ENCODE results near the gene ARHGEF4. TPM values are rescaled to one million over a fixed set of nuclear protein-coding genes. Genes with fewer than 3 reads are reported as not detected.

ARHGEF4 gene
- polyA plus RNA-seq, 3 donors: 0.05 TPM; not detected in 2

- Mint-ChIP-seq H3K9me3 (no peaks in the 10 kb centered on the region), H3K27ac (peak overlapping the region in 1 of 7 donors; percentile 2), H3K36me3 (no peaks in the 10 kb centered on the region), H3K4me1 (no peaks in the 10 kb centered on the region), H3K27me3 (ENCODE audit: low read depth in 3 of 3) (peaks cover 35 to 50% (median 45%) of the 10 kb centered on the region in 3 donors), H3K4me3 (peak overlapping the region in 1 of 2 donors; percentile 6)
- H2AFZ ChIP-seq (ENCODE audit: insufficient read depth, low read depth, low read length, poor library complexity, severe bottlenecking): no peak overlapping the region
- intact Hi-C loops (cut with micrococcal nuclease): no loop called here
- H3K9ac ChIP-seq (ENCODE audit: insufficient read depth, low read length, poor library complexity, severe bottlenecking): no peak overlapping the region
- H3K27ac ChIP-seq (ENCODE audit: low read depth in 1 of 2, low read length in 2 of 2): no peak overlapping the region
- H3K27me3 ChIP-seq (ENCODE audit: control insufficient read depth in 2 of 2, insufficient read depth in 2 of 2, low read length in 2 of 2): peaks cover 14 to 33% of the 10 kb centered on the region in 2 donors
- no peaks in the 10 kb centered on the region for H3K36me3 ChIP-seq (replicated peaks in 1 of 2; ENCODE audit: control insufficient read depth in 1 of 2, insufficient read depth in 2 of 2, low read length in 2 of 2)
- WGBS (ENCODE audit: insufficient coverage): 56% methylated on average over 10 of the region's 28 CpGs
- H3K4me3 ChIP-seq (replicated peaks in 1 of 3; ENCODE audit: low read depth in 2 of 3, low read length in 3 of 3): no peak overlapping the region
- H3K4me2 ChIP-seq (replicated peaks; ENCODE audit: extremely low read depth, low read length, poor library complexity, severe bottlenecking): no peak overlapping the region
- no peaks in the 10 kb centered on the region for H3K9me3 ChIP-seq (replicated peaks in 1 of 2; ENCODE audit: control insufficient read depth in 1 of 2, insufficient read depth in 1 of 2, low read length in 2 of 2)
- DNase-seq: no peak
- H3K4me1 ChIP-seq (ENCODE audit: control insufficient read depth in 1 of 2, insufficient read depth in 2 of 2, low read length in 2 of 2): no peaks in the 10 kb centered on the region
- no peaks in the 10 kb centered on the region for H4K20me1 ChIP-seq (ENCODE audit: insufficient read depth, low read length)
- TF ChIP-seq, protein P1, sequence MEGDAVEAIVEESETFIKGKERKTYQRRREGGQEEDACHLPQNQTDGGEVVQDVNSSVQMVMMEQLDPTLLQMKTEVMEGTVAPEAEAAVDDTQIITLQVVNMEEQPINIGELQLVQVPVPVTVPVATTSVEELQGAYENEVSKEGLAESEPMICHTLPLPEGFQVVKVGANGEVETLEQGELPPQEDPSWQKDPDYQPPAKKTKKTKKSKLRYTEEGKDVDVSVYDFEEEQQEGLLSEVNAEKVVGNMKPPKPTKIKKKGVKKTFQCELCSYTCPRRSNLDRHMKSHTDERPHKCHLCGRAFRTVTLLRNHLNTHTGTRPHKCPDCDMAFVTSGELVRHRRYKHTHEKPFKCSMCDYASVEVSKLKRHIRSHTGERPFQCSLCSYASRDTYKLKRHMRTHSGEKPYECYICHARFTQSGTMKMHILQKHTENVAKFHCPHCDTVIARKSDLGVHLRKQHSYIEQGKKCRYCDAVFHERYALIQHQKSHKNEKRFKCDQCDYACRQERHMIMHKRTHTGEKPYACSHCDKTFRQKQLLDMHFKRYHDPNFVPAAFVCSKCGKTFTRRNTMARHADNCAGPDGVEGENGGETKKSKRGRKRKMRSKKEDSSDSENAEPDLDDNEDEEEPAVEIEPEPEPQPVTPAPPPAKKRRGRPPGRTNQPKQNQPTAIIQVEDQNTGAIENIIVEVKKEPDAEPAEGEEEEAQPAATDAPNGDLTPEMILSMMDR (IDR thresholded peaks at IDR 0.05): no peak
- H3K79me2 ChIP-seq (ENCODE audit: insufficient read depth, low read length): no peaks in the 10 kb centered on the region
These were observed 1.3 kb downstream of the ARHGEF4 start for GRCh38 chr2:130837811-130838565.

DNA sequence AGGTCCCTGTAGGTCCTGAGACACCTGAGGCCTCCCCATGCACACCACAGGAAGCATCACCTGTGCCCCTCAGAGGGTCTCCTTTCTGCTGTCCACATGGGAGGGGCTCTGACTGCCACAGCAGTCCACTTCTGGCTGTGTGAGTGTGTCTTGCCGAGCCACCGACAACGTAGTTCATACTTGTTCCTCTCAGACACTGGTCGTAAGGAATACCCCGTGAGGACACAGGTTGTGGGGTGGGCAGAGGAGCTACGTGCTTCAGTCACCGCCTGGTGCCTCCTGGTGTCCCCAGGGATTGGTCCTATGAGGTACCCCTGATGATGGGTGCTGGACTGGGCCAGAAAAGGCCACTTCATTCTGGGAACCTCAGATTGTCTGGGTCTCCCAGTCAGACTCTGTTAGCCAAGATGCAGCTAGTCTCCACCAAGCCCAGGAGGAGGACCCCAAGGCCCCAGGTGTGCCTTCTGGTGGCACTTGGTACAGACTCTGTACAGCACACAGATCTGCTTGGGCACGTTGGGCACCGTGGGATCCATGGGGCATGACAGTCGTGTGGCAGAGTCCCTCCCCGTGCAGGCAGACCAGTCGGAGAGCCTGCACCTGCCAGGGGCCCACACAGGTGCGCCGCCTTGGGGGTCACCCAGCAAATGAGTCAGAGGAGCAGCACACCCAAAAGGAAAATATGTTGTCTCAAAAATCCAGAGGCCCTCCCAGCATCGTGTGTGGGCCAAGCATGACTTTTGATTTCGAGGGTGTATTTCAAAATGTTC lies 2.5 kb downstream of the ARHGEF4 start:
- no peak overlapping the region for H3K9ac ChIP-seq (ENCODE audit: insufficient read depth, low read length, poor library complexity, severe bottlenecking)

More for the DNA sequence above, 2.5 kb downstream of the ARHGEF4 start:
- no peak for DNase-seq
- Histone ChIP-seq H3K27ac (ENCODE audit: low read depth in 1 of 2, low read length in 2 of 2) (no peak overlapping the region), H3K4me3 (replicated peaks in 1 of 3; ENCODE audit: low read depth in 2 of 3, low read length in 3 of 3) (no peak overlapping the region), H3K9me3 (replicated peaks in 1 of 2; ENCODE audit: control insufficient read depth in 1 of 2, insufficient read depth in 1 of 2, low read length in 2 of 2) (no peaks in the 10 kb centered on the region), H3K4me1 (ENCODE audit: control insufficient read depth in 1 of 2, insufficient read depth in 2 of 2, low read length in 2 of 2) (no peaks in the 10 kb centered on the region), H3K4me2 (replicated peaks; ENCODE audit: extremely low read depth, low read length, poor library complexity, severe bottlenecking) (no peak overlapping the region), H3K27me3 (ENCODE audit: control insufficient read depth in 2 of 2, insufficient read depth in 2 of 2, low read length in 2 of 2) (peaks cover 14 to 33% of the 10 kb centered on the region in 2 donors), H3K79me2 (ENCODE audit: insufficient read depth, low read length) (no peaks in the 10 kb centered on the region), H4K20me1 (ENCODE audit: insufficient read depth, low read length) (no peaks in the 10 kb centered on the region), H2AFZ (ENCODE audit: insufficient read depth, low read depth, low read length, poor library complexity, severe bottlenecking) (no peak overlapping the region), H3K36me3 (replicated peaks in 1 of 2; ENCODE audit: control insufficient read depth in 1 of 2, insufficient read depth in 2 of 2, low read length in 2 of 2) (no peaks in the 10 kb centered on the region)
- peak overlapping the region in 1 of 2 donors; percentile 35 for H3K4me3 Mint-ChIP-seq
- TF ChIP-seq, protein P1 (IDR thresholded peaks at IDR 0.05): no peak
- H3K9me3 Mint-ChIP-seq: no peaks in the 10 kb centered on the region
- H3K4me1 Mint-ChIP-seq: no peaks in the 10 kb centered on the region
- peaks cover 35 to 50% (median 41%) of the 10 kb centered on the region in 3 donors for H3K27me3 Mint-ChIP-seq (ENCODE audit: low read depth in 3 of 3)
- H3K27ac Mint-ChIP-seq: no peak overlapping the region
- 88% methylated on average over 16 of the region's 16 CpGs for WGBS (ENCODE audit: insufficient coverage)
- intact Hi-C loops (cut with micrococcal nuclease): no loop called here
- no peaks in the 10 kb centered on the region for H3K36me3 Mint-ChIP-seq

Data from CD14-positive monocyte (primary cell).